ENCODE data around the gene OPCML. TPM values are rescaled to one million over a fixed set of nuclear protein-coding genes. Genes with fewer than 3 reads are reported as not detected.

Gene OPCML
- total RNA-seq, 1 donor from 2014 or later, result 4.6 TPM

GRCh38 chr11:132973686-132974085 is 558.6 kb downstream of the OPCML start:
- Mint-ChIP-seq H3K27ac (no peak overlapping the region), H3K27me3 (peaks cover 22% of the 10 kb centered on the region), H3K9me3 (no peaks in the 10 kb centered on the region), H3K4me3 (no peak overlapping the region), H3K36me3 (no peaks in the 10 kb centered on the region), H3K4me1 (ENCODE audit: unreplicated experiment) (peaks cover 5% of the 10 kb centered on the region)
- TF ChIP-seq CTCF (conservative IDR thresholded peaks at IDR 0.05), result no peak
- no peak for DNase-seq (ENCODE audit: extremely low spot score, unreplicated experiment)

GRCh38 chr11:132972565-132972964 is 559.7 kb downstream of the OPCML start:
- H3K27me3 Mint-ChIP-seq, result peaks cover 26% of the 10 kb centered on the region
- no peak for TF ChIP-seq CTCF (conservative IDR thresholded peaks at IDR 0.05)
- H3K9me3 Mint-ChIP-seq, result no peaks in the 10 kb centered on the region
- H3K4me3 Mint-ChIP-seq, result no peak overlapping the region
- H3K36me3 Mint-ChIP-seq, result no peaks in the 10 kb centered on the region
- no peak for DNase-seq (ENCODE audit: extremely low spot score, unreplicated experiment)
- H3K27ac Mint-ChIP-seq, result no peak overlapping the region
- peaks cover 5% of the 10 kb centered on the region for H3K4me1 Mint-ChIP-seq (ENCODE audit: unreplicated experiment)

GRCh38 chr11:132971351-132971750 is 561.0 kb downstream of the OPCML start:
- Mint-ChIP-seq H3K4me1 (ENCODE audit: unreplicated experiment) (peaks cover 5% of the 10 kb centered on the region), H3K27ac (no peak overlapping the region), H3K36me3 (no peaks in the 10 kb centered on the region), H3K4me3 (no peak overlapping the region), H3K27me3 (peaks cover 26% of the 10 kb centered on the region), H3K9me3 (no peaks in the 10 kb centered on the region)
- no peak for TF ChIP-seq CTCF (conservative IDR thresholded peaks at IDR 0.05)
- no peak for DNase-seq (ENCODE audit: extremely low spot score, unreplicated experiment)

- DNase-seq (ENCODE audit: extremely low spot score, unreplicated experiment), result no peak
- no peak for TF ChIP-seq CTCF (conservative IDR thresholded peaks at IDR 0.05)
- no peak overlapping the region for H3K27ac Mint-ChIP-seq
- H3K27me3 Mint-ChIP-seq, result peaks cover 25% of the 10 kb centered on the region
- H3K4me3 Mint-ChIP-seq, result no peak overlapping the region
- H3K4me1 Mint-ChIP-seq (ENCODE audit: unreplicated experiment), result peaks cover 5% of the 10 kb centered on the region
- no peaks in the 10 kb centered on the region for H3K36me3 Mint-ChIP-seq
- no peaks in the 10 kb centered on the region for H3K9me3 Mint-ChIP-seq
Measured at GRCh38 chr11:132969892-132970291, 562.4 kb downstream of the OPCML start.

GRCh38 chr11:132962041-132962440 is 570.3 kb downstream of the OPCML start:
- DNase-seq (ENCODE audit: extremely low spot score, unreplicated experiment), result no peak
- H3K27ac Mint-ChIP-seq, result no peak overlapping the region
- no peaks in the 10 kb centered on the region for H3K36me3 Mint-ChIP-seq
- no peak for TF ChIP-seq CTCF (conservative IDR thresholded peaks at IDR 0.05)
- H3K27me3 Mint-ChIP-seq, result peaks cover 67% of the 10 kb centered on the region
- no peaks in the 10 kb centered on the region for H3K9me3 Mint-ChIP-seq
- peak overlapping the region; percentile 44 for H3K4me3 Mint-ChIP-seq
- H3K4me1 Mint-ChIP-seq (ENCODE audit: unreplicated experiment), result peaks cover 19% of the 10 kb centered on the region

GRCh38 chr11:132961453-132961852 is 570.8 kb downstream of the OPCML start:
- no peak for TF ChIP-seq CTCF (conservative IDR thresholded peaks at IDR 0.05)
- no peaks in the 10 kb centered on the region for H3K9me3 Mint-ChIP-seq
- peaks cover 70% of the 10 kb centered on the region for H3K27me3 Mint-ChIP-seq
- no peak overlapping the region for H3K27ac Mint-ChIP-seq
- no peak overlapping the region for H3K4me3 Mint-ChIP-seq
- DNase-seq (ENCODE audit: extremely low spot score, unreplicated experiment), result no peak
- H3K4me1 Mint-ChIP-seq (ENCODE audit: unreplicated experiment), result peaks cover 19% of the 10 kb centered on the region
- no peaks in the 10 kb centered on the region for H3K36me3 Mint-ChIP-seq

All from type B pancreatic cell (in vitro differentiated cells).